ENCODE results near the gene ZNF536. TPM values are rescaled to one million over a fixed set of nuclear protein-coding genes. Genes with fewer than 3 reads are reported as not detected.

The ZNF536 gene
- total and polyA plus RNA-seq, 2 of the 13 experiments (the other 11 are each of a cell fraction or from before 2014, with no cell fraction given): not detected

- TF ChIP-seq, protein P1, sequence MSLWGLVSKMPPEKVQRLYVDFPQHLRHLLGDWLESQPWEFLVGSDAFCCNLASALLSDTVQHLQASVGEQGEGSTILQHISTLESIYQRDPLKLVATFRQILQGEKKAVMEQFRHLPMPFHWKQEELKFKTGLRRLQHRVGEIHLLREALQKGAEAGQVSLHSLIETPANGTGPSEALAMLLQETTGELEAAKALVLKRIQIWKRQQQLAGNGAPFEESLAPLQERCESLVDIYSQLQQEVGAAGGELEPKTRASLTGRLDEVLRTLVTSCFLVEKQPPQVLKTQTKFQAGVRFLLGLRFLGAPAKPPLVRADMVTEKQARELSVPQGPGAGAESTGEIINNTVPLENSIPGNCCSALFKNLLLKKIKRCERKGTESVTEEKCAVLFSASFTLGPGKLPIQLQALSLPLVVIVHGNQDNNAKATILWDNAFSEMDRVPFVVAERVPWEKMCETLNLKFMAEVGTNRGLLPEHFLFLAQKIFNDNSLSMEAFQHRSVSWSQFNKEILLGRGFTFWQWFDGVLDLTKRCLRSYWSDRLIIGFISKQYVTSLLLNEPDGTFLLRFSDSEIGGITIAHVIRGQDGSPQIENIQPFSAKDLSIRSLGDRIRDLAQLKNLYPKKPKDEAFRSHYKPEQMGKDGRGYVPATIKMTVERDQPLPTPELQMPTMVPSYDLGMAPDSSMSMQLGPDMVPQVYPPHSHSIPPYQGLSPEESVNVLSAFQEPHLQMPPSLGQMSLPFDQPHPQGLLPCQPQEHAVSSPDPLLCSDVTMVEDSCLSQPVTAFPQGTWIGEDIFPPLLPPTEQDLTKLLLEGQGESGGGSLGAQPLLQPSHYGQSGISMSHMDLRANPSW (CRISPR knock-in tag; IDR thresholded peaks at IDR 0.05; ENCODE audit: borderline replicate concordance): no peak
- no peak for TF ChIP-seq ZNF230 (CRISPR knock-in tag; IDR thresholded peaks at IDR 0.05)
Measured at GRCh38 chr19:30559446-30559845, 187.3 kb downstream of the ZNF536 start (continued).

DNA sequence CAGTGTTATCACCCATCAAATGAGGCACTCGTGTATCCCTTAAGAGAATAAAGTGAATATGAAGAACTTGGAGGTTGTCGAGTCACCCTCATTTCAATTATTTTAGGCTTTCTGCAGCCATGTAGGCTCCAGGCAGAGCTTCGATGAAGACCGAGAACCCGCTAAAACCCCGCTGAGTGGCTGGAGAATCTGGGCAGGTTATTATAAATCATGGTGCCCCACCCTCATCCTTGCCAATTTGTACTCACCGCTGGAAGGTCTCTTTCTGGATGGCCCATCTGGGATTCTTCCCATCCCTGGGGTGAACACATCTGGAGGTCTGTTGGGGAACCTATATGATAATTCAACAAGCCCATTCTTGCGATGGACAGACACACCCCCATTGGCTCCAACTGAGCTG is 190.8 kb downstream of the ZNF536 start:
- in situ Hi-C loops (cut with HindIII; ENCODE audit: extremely low pct_ligation_motif_present, low pct_unique_long_range_greater_than_20kb): no loop called here
- H3K9me3 ChIP-seq (ENCODE audit: low read length): no peaks in the 10 kb centered on the region
- no peak overlapping the region for H2AFZ ChIP-seq (ENCODE audit: low read length)
- H3K4me1 ChIP-seq (ENCODE audit: insufficient read depth, low read length): no peaks in the 10 kb centered on the region
- BruUV-seq (replicated peaks): no TSS peak
- H3K27ac ChIP-seq (ENCODE audit: extremely low read length, insufficient read depth, low read length): no peak overlapping the region
- ATAC-seq (no peak), DNase-seq (ENCODE audit: low spot score) (no peak), FAIRE-seq (no peak)
- no peaks in the 10 kb centered on the region for H3K79me2 ChIP-seq (ENCODE audit: insufficient read depth, low read length)
- no peak for TF ChIP-seq ASH2L (IDR thresholded peaks at IDR 0.05; ENCODE audit: insufficient read length, low read depth, low read length)
- no peak for TF ChIP-seq ZNF678 (CRISPR knock-in tag; IDR thresholded peaks at IDR 0.05)
- TF ChIP-seq PAWR (CRISPR knock-in tag; IDR thresholded peaks at IDR 0.05; ENCODE audit: borderline replicate concordance): no peak
- no peak for TF ChIP-seq GATAD2A (CRISPR knock-in tag; IDR thresholded peaks at IDR 0.05)
- no peak for TF ChIP-seq ZNF557 (CRISPR knock-in tag; IDR thresholded peaks at IDR 0.05)
- TF ChIP-seq, protein P2, sequence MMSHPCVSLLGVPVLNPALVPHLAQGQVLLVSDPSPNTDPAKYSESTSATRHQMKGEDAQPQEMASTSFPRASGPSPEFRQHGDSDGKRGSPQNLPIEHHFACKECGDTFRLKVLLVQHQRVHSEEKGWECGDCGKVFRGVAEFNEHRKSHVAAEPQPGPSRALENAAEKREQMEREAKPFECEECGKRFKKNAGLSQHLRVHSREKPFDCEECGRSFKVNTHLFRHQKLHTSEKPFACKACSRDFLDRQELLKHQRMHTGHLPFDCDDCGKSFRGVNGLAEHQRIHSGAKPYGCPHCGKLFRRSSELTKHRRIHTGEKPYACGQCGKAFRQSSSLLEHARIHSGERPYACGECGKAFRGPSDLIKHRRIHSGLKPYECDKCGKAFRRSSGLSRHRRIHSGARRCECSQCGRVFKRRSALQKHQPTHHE (CRISPR knock-in tag; IDR thresholded peaks at IDR 0.05; ENCODE audit: borderline replicate concordance): no peak
- TF ChIP-seq, protein P3, sequence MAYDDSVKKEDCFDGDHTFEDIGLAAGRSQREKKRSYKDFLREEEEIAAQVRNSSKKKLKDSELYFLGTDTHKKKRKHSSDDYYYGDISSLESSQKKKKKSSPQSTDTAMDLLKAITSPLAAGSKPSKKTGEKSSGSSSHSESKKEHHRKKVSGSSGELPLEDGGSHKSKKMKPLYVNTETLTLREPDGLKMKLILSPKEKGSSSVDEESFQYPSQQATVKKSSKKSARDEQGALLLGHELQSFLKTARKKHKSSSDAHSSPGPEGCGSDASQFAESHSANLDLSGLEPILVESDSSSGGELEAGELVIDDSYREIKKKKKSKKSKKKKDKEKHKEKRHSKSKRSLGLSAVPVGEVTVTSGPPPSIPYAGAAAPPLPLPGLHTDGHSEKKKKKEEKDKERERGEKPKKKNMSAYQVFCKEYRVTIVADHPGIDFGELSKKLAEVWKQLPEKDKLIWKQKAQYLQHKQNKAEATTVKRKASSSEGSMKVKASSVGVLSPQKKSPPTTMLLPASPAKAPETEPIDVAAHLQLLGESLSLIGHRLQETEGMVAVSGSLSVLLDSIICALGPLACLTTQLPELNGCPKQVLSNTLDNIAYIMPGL (CRISPR knock-in tag; IDR thresholded peaks at IDR 0.05; ENCODE audit: borderline replicate concordance in 1 of 2, low read depth in 1 of 2): no peak
- TF ChIP-seq RFX3 (CRISPR knock-in tag; IDR thresholded peaks at IDR 0.05): no peak
- no peak for TF ChIP-seq ISL2 (CRISPR knock-in tag; IDR thresholded peaks at IDR 0.05)
- no peak overlapping the region for H3K9ac ChIP-seq (ENCODE audit: insufficient read depth, low read depth, low read length)
- H3K36me3 ChIP-seq (replicated peaks in 1 of 2; ENCODE audit: control insufficient read depth in 1 of 2, insufficient read depth in 2 of 2, low read length in 2 of 2): no peaks in the 10 kb centered on the region
- no peak overlapping the region for H3K4me2 ChIP-seq (ENCODE audit: low read depth, low read length)
- H3K27me3 ChIP-seq (ENCODE audit: control insufficient read depth in 1 of 2, insufficient read depth in 2 of 2, low read length in 2 of 2): peaks cover 0 to 6% of the 10 kb centered on the region in 2 experiments; a peak in 1 of 5 replicates
- ChIA-PET POLR2A (no interaction called here), CTCF (ENCODE audit: low intra/inter-chr PET ratio, low total read pairs) (no interaction called here)
- H3K4me3 ChIP-seq (replicated peaks in 1 of 3; ENCODE audit: insufficient read depth in 1 of 3, low read depth in 2 of 3, low read length in 3 of 3): no peak overlapping the region
- intact Hi-C loops (cut with micrococcal nuclease; ENCODE audit: unreplicated experiment): no loop called here
- no peaks in the 10 kb centered on the region for H4K20me1 ChIP-seq (ENCODE audit: insufficient read depth, low read length)
- WGBS (ENCODE audit: low lambda C conversion rate): 12% methylated on average over 8 of the region's 8 CpGs
